Body of pancreas (tissue), 4 donors: ENCODE results near the gene LAMA5.

Source experiments
- POLR2A ChIP-seq, 3 donors: fragments of 450-650 bp; IDR thresholded peaks; one replicate each; pipeline ENCODE4 v1.6.1; 2016; ENCODE audit warnings: antibody characterized with exemption in 3 of 3, mild to moderate bottlenecking in 2 of 3
- TF ChIP-seq, protein P1 (sequence below), 7 experiments: fragments of 450-650 bp in 4 of 7; fragments of 200-600 bp in 3 of 7; sonication (generic) in 3 of 7; IDR thresholded peaks; one replicate each; pipeline ENCODE4 v1.5.1; 2016 to 2019; ENCODE audit warnings: antibody characterized with exemption in 7 of 7

DNA sequence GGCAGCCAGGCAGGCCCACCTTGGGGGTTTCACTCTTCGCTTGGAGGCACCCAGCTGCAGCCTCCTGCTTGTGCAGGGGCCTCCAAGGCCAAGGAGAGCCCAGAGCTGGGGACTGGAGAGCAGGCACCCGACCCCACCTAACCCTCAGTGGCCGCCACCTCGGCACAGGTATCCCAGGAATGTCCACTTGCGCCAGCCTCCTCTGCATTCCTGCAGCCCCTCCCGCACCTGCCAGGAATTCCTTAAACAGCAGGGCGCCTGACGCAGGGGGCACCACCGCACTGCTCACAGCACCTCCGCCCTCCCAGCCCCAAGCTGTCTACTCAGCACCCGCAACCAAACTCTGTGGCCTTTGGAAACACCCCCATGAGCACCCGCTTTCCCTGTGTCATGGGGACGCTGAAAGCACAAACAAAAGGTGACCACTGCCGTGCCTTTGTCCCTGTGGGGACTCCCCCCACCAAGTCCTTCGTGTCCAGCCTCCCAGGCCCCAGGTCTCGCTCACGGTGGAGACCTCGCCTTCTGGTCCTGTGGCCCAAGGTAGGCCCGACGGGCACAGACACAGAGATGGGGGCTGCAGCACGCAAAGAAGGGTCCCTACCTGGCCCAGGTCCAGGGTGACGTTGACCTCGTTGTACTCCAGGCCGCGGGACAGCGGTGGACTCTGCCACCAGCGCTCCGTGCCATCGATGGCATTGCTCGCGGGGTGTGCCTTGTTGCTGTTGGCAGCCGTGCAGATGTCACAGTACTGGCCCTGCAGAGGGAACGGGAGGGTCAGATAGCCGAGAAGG is 5.1 kb downstream of the LAMA5 start:
- TF ChIP-seq, protein P1, sequence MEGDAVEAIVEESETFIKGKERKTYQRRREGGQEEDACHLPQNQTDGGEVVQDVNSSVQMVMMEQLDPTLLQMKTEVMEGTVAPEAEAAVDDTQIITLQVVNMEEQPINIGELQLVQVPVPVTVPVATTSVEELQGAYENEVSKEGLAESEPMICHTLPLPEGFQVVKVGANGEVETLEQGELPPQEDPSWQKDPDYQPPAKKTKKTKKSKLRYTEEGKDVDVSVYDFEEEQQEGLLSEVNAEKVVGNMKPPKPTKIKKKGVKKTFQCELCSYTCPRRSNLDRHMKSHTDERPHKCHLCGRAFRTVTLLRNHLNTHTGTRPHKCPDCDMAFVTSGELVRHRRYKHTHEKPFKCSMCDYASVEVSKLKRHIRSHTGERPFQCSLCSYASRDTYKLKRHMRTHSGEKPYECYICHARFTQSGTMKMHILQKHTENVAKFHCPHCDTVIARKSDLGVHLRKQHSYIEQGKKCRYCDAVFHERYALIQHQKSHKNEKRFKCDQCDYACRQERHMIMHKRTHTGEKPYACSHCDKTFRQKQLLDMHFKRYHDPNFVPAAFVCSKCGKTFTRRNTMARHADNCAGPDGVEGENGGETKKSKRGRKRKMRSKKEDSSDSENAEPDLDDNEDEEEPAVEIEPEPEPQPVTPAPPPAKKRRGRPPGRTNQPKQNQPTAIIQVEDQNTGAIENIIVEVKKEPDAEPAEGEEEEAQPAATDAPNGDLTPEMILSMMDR (IDR thresholded peaks at IDR 0.05) = peak in 1 of 7 experiments; percentile 2
- TF ChIP-seq POLR2A (IDR thresholded peaks at IDR 0.05) = peak; percentile 34 to 59 (median 35)
